A172 (cell line): ENCODE data around the gene NR4A1. TPM values are rescaled to one million over a fixed set of nuclear protein-coding genes. Genes with fewer than 3 reads are reported as not detected.

ENCODE experiments used
- DNase-seq: peaks from one replicate; pipeline ENCODE4 v3.0.0-alpha.2; 2015; ENCODE audit warnings: low spot score
- total RNA-seq: library from RNA; depleted of rRNA; stranded (reverse); fragments of >200 nt; shearing (Covaris generic); gene quantifications from 2 replicates; pipeline ENCODE4 v1.2.3, GENCODE V29; 2014

Gene NR4A1
- total RNA-seq, 1 experiment from 2014 or later: 1.5 TPM

DNA sequence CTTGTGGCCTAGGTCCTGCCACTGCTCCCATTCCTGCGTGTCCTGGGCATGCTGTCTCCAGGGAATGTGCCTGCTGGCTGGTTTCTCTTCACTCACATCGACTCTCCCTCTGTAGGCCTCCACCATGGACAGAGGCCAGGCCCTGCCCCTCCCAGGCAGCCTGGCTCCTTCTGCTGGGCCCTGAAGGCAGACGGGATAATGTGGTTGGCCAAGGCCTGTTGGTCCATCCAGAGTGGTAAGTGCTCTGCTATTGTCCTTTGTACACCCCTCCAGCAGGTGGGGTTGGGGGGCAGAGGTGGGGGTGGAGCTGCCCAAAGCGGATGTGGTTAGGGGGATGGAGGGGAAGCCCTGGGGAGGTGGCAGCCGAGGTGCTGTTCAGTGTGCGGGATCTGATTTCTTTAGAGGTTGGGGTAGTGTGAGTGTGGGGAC is 9.5 kb upstream of the NR4A1 start:
- DNase-seq: no peak

DNA sequence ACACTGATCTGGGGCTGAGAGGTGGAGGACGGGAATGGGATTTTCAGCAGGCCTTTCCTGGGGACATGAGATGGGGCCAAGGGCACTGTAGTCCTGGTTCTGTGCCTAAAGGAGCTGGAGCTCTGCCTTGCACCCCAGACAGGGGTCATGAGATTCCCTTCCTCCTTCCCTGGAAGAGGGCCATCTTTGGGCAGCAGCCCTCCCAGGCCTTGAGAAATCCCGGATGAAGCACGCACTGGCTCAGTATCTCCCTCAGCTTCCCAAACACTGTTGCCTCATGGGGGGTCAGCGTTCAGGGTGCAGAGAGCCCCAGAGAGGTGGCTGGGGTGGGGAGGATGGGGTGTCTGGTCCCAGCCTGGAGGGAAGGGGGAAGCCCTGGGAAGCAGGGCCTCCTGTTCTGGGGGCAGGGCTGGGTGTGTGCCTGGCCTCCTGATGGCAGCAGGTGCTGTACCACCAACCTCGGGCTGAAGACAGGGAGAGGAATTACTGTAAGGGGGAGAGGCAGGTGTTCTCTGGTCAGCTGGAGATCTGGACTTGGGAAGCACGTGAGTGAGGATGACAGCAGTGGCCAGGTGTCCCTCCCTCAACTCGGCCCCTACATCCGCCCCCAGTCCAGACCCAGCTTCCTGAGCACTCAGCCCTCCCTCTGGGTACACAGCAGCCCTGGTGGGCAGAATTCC is 8.4 kb upstream of the NR4A1 start:
- no peak for DNase-seq

DNA sequence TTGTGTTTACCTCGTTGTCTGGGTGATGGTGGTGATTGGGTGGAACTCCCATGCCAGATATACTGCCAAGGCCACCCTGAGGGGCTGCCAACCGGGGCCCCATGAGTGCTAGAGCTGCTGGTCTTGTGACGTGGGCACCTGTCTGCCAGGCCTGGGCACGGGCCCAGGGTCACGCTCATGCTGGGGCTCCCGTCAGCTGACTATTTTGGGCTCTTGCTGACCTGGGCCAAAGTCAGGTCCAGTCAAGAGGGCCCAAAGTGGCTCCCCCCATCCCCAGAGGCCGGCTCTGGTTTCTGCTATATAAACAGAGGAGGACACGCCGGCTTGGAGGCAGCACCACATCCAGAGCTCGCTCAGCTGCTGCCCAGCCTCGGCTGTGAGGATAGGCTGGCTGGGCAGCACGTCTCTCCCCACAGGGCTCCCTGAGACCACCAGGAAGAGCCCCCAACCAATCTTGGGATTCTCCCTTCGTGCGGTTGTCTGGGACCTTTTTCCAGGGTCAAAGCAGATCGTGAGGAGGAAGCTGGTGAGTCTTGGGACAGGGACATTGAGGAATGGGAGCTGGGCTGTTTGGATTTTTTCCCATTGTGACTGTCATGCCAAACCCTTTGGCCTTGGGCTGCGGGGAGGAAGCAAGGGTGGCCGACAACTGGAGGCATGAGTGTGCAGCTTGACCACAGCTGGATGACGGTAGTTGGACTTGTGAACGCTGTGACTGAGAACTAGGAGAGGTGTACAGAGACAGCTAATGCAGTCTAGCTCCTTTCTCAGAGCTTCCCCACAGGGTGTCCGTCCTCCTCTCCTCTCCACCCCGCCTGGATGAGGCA is 7.6 kb upstream of the NR4A1 start:
- no peak for DNase-seq

DNA sequence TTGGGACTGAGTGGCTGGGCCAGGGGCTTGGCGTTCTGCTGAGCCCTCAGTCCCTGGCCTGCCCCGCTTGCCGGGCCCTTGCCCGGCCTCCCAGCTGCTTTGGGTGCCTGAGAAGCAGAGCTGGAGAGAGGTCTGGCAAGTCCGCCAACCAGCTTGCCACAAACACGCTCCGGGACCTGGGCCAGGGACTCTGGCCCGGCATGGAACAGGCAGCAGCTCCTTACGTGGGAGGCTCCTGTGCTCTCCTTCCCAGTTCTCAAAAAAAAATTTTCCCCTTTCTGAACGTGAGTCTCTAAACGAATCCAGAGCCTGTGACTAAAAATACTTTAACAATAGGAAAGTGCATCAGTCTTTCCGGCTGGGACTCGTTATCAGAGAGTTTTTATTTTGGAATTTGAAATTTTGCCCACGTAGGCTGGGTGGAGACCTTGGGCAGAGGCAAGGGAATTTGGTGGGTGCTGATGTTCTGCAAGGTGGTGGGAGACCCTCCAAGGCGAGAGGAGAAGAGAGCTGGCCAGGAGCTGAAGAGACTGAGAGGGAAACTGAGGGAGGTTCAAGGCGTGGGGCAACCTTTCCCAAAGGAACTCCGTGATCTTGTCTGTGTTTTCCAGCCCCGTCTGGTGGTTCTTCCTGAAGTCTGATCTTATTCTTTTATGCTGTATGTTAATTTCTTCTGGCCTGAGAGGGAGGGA is 6.8 kb upstream of the NR4A1 start:
- DNase-seq: no peak

DNA sequence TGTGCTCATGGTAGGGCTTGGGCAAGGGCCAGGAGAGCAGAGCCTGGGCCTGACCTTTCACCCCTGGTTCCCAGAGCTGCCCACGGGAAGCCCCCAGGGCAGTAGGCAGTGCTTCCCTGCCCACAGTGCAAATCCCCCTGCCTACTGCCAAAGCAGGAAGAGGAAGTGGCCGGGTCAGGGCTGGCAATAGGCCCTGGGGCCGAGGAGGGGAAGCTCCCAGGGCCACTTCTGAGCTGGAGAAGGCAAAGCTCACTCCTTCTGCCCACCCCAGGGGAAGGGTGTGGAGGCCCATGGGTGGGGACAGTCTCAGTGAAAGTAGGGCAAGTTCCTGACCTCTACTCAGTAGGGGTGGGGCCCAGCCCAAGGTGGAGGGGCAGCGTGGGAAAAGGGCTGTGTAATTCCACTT is 5.4 kb upstream of the NR4A1 start:
- no peak for DNase-seq

DNA sequence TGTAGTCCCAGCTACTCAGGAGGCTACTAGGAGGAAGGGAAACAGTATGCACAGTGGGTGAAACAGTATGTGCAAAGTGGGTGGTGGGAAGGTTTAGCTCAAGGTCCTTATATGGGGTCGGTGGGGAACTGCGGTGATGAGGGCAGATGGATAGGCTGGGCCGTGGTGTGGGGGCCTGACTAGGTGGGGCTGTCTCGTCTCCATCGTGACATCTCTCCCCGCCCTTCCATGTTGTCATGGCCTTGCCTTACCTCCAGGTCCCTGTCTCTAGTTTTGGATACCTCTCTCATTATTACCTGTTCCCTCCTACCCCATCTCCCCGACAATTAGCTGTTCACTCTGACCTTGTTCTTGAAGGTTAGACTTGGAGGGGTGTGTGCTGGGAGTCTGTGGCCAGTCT is 4.4 kb upstream of the NR4A1 start:
- DNase-seq: no peak

DNA sequence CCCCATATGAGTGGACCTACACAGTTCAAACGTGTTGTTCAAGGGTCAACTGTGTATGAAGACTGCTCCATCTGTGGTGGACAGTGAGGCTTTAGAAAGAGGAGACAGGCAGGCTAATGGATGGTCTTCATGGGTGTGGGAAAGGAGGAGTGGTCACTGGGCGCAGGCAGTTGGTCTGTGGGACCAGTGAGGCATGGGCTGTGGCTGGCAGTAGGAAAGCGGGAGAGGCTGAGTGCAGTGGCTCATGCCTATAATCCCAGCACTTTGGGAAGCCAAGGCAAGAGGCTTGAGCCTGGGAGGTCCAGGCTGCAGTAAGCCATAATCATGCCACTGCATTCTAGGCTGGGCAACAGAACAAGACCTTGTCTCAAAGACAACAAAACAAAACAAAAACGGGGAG is 2.0 kb upstream of the NR4A1 start:
- no peak for DNase-seq

DNA sequence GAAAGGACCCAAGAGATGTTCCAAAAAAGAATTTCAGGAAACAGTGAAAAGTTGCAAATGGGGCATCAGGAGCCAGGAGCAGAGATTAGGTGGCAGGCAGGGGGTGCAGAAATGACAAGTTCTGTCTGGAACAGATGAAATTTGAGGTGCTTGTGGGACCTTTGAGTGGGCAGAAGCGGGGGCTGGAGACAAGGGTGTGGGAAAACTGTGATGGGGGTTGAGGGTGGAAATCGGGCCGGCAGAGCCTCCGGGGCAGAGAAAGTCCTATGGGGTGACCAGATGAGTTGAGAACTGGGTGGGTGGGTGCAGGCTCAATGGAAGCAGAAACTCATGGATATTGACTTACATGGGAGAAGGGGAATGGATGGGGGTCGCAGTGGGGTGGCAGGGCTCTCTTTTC is 1.6 kb upstream of the NR4A1 start:
- DNase-seq: no peak

DNA sequence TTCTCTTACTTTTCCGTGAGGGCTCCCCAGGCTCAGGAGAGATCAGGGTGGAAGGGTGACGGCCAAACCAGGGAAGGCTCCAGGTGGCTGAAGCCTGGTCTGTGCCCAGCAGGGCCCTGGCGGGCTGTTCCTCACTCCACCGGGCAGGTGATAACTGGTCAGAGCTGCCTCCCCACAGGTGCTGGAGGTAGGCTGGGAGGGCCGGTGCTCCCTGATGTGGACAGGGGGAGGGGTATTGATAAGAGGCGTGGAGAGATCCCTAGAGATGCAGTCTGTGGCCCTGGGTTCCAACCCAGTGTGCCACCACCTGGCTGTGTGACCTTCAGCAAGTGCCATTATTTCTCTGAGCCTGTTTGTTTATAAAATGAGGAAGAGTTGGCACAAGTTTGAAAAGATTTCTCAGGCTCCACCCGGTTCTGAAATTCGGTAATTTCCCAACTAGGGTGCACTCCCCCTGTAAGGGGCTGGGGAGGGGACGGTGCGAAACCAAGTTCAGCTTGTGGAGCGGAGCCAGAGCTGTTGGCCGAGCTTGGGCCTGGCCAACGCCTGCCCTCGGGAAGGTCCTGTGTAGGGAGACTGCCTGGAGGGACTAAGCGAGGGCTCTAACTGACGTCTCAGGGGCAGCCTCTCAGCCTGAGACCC is 1.0 kb upstream of the NR4A1 start:
- no peak for DNase-seq

DNA sequence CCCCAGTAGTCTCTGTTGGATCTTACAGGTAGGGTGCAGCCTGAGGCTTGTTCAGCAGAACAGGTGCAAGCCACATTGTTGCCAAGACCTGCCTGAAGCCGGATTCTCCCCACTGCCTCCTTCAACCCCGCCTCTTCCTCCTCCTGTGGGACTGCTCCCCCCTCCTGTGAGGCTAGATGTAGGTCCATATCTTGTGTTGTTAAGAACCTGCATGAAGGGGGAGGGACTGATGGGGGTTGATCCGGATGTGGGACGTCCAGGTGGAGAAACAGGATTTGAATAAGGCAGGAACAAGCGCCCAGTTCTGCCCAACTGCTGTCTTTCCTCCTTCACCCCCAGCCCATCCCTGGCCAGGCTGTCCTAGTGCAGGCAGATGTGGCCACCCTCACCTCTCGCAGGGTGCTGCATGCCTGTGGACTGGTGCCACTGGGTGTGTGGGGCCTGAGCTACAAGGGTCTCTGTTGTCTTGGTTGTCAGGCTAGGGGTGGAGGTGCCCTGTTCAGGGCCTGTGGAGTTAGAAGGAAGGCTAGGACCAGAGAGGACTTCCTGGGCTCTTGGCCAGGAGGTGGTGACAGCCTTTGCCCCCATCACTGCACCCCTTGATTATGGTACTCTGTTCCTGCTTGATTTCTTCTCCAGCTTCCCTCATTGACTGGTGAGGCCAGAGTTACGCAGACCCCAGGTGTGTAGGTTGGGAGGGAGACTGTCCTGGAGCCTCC is 1.4 kb downstream of the NR4A1 start:
- no peak for DNase-seq

DNA sequence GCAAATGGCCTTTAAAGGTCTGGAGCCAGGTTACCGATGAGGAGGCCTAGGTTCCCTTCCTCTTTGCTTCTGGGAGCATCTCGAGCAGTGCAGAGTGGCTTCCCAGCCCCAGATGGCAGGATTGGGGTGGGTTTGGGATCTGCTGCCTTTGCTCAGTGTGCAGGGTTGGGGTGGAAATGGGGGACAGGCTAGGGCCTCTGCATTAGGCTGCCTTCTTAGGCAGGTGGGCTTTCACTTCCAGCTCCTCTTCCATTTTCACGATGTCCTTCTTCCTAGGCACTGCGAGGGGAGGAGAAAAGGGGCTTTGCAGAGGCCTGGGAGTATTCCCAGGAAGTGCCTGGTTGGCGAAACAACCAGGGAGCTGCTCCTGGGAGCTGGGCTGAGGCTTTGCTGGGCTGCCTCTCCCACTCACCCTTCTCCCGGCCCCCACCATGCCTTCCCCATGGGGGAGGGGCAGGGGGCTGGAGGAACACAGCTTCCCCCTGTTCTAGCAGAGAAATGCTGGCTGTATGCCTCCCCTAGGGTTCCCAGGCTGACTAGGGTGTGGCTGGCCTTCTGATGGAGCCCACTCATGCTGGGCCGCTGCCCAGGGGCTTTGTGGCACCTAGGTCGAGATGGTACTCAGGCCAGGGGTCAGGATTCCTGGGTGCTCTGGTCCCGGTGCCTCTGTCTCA is 2.4 kb downstream of the NR4A1 start:
- no peak for DNase-seq

DNA sequence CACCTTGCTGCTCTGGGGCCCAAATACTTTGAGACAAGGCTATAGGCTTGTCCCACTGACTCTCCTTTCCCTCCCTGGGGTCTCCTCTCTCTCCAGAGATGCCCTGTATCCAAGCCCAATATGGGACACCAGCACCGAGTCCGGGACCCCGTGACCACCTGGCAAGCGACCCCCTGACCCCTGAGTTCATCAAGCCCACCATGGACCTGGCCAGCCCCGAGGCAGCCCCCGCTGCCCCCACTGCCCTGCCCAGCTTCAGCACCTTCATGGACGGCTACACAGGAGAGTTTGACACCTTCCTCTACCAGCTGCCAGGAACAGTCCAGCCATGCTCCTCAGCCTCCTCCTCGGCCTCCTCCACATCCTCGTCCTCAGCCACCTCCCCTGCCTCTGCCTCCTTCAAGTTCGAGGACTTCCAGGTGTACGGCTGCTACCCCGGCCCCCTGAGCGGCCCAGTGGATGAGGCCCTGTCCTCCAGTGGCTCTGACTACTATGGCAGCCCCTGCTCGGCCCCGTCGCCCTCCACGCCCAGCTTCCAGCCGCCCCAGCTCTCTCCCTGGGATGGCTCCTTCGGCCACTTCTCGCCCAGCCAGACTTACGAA is 3.1 kb downstream of the NR4A1 start:
- no peak for DNase-seq

DNA sequence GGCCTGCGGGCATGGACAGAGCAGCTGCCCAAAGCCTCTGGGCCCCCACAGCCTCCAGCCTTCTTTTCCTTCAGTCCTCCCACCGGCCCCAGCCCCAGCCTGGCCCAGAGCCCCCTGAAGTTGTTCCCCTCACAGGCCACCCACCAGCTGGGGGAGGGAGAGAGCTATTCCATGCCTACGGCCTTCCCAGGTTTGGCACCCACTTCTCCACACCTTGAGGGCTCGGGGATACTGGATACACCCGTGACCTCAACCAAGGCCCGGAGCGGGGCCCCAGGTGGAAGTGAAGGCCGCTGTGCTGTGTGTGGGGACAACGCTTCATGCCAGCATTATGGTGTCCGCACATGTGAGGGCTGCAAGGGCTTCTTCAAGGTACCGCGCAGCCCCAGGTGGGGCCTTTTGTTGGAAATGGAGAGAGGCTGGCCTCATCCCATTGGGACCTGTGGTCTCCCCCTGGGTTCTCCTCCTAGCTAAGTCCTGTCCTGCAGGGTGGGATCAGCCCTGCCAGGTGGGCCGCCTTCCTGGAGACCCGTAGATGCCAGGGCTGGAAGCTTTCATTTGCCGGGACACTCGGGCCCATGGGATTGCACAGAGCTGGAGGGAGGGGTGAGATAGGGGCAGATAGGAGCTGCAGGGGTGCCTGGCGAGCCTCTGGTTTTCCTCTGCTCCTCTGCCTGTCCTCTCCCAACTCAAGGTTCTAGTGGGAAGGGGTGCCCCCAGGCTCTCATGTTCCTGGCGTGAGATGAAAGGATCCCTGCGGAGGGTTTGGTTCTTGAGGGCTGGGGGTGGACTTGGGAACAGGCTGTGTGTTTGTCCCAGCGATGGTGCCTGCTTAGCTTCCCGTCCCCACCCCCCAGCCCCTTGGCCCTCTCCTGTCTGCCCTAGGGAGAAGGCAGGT is 3.8 kb downstream of the NR4A1 start:
- DNase-seq: no peak

DNA sequence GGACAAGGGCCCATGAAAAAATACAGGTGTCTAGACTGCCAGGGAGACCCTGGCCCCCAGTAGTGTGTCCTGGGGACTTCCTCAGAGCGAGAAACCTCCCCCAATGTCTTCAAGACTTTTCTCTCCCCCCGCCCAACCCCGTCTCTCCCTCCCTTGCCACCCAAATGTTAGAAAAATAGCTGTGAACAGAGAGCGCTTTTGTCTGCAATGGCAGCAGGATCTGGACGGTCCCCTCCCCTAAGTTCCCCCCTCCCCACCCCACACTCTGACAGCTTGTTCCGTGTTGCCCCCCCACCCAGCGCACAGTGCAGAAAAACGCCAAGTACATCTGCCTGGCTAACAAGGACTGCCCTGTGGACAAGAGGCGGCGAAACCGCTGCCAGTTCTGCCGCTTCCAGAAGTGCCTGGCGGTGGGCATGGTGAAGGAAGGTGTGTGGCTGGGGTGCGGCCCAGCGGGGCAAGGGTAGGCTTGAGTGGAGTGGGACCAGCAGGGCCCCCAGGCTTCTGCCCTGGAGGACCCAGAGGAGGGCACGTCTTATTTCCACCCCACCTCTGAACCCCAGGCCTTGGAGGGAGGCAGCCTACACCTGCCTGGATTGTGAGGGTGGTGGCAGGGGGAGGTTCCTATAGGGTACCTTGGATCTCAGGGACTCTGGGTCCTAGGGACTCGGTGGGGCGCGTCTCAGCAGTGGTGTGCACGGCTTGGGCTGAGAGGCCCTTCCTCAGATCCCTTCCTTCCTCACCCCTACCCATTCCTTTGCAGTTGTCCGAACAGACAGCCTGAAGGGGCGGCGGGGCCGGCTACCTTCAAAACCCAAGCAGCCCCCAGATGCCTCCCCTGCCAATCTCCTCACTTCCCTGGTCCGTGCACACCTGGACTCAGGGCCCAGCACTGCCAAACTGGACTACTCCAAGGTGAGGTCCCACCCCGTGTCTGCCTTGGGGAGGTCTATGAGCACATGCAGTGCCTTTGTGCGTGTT is 4.8 kb downstream of the NR4A1 start:
- DNase-seq: no peak

DNA sequence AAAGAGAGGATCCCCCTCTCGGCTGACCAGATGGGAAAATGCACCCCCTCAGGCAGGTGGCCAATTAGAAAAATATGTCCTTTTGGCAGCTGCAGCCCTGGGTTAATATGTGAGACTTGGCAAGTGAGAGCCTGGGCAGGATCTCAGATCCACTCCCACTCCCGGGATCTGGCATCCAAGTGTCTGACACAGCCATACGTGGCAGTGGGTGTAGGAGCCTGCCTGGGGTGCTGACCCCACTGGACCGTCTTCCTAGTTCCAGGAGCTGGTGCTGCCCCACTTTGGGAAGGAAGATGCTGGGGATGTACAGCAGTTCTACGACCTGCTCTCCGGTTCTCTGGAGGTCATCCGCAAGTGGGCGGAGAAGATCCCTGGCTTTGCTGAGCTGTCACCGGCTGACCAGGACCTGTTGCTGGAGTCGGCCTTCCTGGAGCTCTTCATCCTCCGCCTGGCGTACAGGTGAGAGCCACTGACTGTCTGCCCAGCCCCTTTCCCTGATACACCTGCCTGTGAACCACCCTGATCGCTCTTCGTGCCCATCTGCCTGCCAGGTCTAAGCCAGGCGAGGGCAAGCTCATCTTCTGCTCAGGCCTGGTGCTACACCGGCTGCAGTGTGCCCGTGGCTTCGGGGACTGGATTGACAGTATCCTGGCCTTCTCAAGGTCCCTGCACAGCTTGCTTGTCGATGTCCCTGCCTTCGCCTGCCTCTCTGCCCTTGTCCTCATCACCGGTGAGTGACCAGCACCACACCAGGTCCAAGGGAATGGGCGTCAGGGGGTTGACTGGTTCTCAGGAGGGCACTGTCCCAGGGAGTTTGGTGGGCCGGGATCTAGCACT is 5.8 kb downstream of the NR4A1 start:
- DNase-seq: no peak

DNA sequence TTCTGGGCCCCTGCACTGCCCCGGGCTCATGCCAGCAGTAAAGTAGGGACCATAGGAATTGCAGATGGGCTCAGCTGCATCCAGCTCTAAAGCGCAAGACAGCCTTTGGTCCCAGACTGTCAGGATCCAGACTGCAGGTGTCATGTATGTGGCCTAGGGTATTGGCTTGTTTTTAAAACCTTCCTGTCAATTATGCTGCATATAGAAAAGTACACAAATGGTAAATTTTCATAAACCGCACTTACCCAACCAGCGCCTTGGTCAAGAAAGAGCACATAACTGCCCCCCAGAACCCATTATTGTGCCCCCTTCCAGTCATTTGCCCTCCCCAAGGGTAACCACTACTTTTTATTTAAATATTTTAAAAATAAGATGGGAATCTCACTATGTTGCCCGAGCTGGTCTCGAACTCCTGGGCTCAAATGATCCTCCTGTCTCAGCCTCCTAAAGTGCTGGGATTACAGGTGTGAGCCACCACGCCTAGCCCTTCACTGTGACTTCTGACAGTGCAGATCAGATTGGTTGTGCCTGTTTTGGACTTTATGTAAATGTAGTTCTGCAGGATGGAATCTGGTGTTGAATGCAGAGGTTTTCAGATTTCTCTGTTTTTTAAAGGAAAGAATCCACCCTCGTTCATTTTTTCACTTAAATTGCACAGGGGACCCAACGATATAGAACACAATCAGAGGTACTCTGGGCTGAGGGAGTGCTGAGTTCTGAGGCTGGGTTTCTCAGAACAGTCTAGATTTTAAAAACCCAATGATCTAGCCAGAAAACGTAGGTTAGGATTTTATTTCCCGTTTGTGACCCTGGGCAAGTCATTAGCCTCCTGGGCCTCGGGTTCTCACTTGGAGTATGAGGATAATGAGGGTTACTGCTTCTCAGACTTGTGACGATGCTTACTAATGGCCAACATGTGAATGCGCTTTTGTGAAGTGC is 6.7 kb downstream of the NR4A1 start:
- DNase-seq: no peak
